Ishikawa (cell line): ENCODE results near the gene ADISSP.

ENCODE experiments used
- TCF12 ChIP-seq: IDR thresholded peaks from 2 replicates; pipeline ENCODE4 v1.6.1; 2012; ENCODE audit warnings: low read depth
- TF ChIP-seq, protein P1 (sequence below): IDR thresholded peaks from 2 replicates; pipeline ENCODE4 v1.6.1; 2012

GRCh38 chr20:3796477-3797225, 29.1 kb upstream of the ADISSP start:
- no peak for TF ChIP-seq TCF12
- TF ChIP-seq, protein P1, sequence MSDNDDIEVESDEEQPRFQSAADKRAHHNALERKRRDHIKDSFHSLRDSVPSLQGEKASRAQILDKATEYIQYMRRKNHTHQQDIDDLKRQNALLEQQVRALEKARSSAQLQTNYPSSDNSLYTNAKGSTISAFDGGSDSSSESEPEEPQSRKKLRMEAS: no peak
